VCaP (cell line): ENCODE results near the gene AZU1.

Experiments used
- H3K27ac ChIP-seq: fragments of 450-650 bp; 2 replicates; pipeline ENCODE4 v1.5.1; 2017
- CTCF ChIP-seq: fragments of 450-650 bp; conservative IDR thresholded peaks from 2 replicates; pipeline ENCODE4 v1.5.1; 2017; ENCODE audit warnings: mild to moderate bottlenecking, moderate library complexity

The AZU1 gene

GRCh38 chr19:784541-784940, 43.1 kb upstream of the AZU1 start:
- TF ChIP-seq CTCF = no peak
- H3K27ac ChIP-seq = no peak overlapping the region

- TF ChIP-seq CTCF = no peak
- H3K27ac ChIP-seq = no peak overlapping the region
Observed at GRCh38 chr19:787536-787935, 40.1 kb upstream of the AZU1 start.

GRCh38 chr19:788686-788982, 39.0 kb upstream of the AZU1 start:
- no peak overlapping the region for H3K27ac ChIP-seq

GRCh38 chr19:788983-789700, 38.5 kb upstream of the AZU1 start:
- no peak overlapping the region for H3K27ac ChIP-seq
- no peak for TF ChIP-seq CTCF

More at GRCh38 chr19:788686-788982, 39.0 kb upstream of the AZU1 start:
- TF ChIP-seq CTCF = no peak

- no peak overlapping the region for H3K27ac ChIP-seq
- no peak for TF ChIP-seq CTCF
Observed at GRCh38 chr19:789701-790060, 38.0 kb upstream of the AZU1 start.

GRCh38 chr19:791007-791566, 36.5 kb upstream of the AZU1 start:
- H3K27ac ChIP-seq = no peak overlapping the region

More at GRCh38 chr19:791007-791566, 36.5 kb upstream of the AZU1 start:
- no peak for TF ChIP-seq CTCF
